ENCODE data around the gene EML1. TPM values are rescaled to one million over a fixed set of nuclear protein-coding genes. Genes with fewer than 3 reads are reported as not detected.

Gene EML1
- total and polyA plus RNA-seq, 7 experiments from 2014 or later: not detected

DNA sequence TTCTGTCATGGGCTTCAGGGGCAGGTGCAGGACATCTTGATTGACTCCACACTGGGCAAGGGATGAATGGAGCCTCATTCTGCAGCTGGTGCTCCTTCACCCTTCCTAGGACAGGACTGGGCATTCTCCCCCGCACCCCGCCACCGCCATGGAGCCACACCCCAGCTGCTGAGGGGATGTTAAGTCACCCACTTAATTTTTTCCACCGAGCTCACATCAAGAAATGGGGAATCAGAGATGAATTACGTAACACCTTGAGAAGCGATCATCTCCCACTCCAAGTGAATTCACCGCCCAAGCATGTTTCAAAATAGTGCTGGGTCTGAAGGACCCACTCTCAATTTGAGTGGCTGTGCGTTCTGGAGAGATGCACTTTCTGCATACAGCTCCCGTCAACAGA is 94.2 kb downstream of the EML1 start:
- intact Hi-C loops (cut with micrococcal nuclease): no loop called here
- no peak overlapping the region for H3K27ac ChIP-seq (ENCODE audit: low read depth, low read length)
- H3K4me1 Mint-ChIP-seq: no peaks in the 10 kb centered on the region
- H3K4me3 ChIP-seq (ENCODE audit: low read length): no peak overlapping the region
- no peaks in the 10 kb centered on the region for H3K9me3 ChIP-seq (ENCODE audit: control insufficient read depth in 2 of 3, low read length in 3 of 3)
- no peaks in the 10 kb centered on the region for H3K4me1 ChIP-seq (ENCODE audit: control insufficient read depth in 2 of 2, insufficient read depth in 2 of 2, low read length in 2 of 2)
- H3K36me3 ChIP-seq (ENCODE audit: control insufficient read depth in 2 of 3, insufficient read depth in 3 of 3, low read length in 3 of 3): no peaks in the 10 kb centered on the region
- no peaks in the 10 kb centered on the region for H3K27me3 ChIP-seq (ENCODE audit: control insufficient read depth in 2 of 2, insufficient read depth in 2 of 2, low read length in 2 of 2)
- DNase-seq (no peak), ATAC-seq (no peak)
- CTCF ChIA-PET: interaction anchor here (0.7 to 1.6 kb wide), 3 partner anchors 157 to 207 kb away, joined by 3 to 6 read pairs (median 3); no protein-coding TSS in a partner anchor
- peaks cover 0 to 10% (median 4%) of the 10 kb centered on the region in 5 donors for H3K27me3 Mint-ChIP-seq
- H3K27ac Mint-ChIP-seq: no peak overlapping the region
- no peaks in the 10 kb centered on the region for H3K36me3 Mint-ChIP-seq
- H3K9me3 Mint-ChIP-seq: peaks cover 0 to 2% (median 0%) of the 10 kb centered on the region in 11 donors
- POLR2A ChIA-PET: no interaction called here
- H3K4me3 Mint-ChIP-seq: no peak overlapping the region

DNA sequence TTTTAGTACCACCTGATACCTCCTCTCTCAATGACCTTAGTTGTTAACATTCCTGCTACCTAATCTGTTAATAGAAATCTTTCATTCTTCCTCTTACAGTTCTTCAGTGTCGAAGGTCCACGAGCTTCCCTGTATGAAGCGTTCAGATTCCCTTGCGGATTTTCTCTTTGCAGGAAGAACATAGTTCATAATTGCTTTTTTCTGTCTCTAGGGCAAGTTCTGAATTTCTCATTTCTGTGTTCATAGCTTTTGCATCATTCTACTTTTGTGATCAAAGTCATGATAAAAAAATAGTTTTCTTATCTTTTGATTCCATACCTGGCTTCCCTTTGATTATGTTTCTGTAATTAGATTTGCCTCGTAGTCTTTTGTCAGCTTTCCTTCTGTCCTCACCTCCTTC is 94.9 kb downstream of the EML1 start:
- H3K4me1 ChIP-seq (ENCODE audit: control insufficient read depth in 2 of 2, insufficient read depth in 2 of 2, low read length in 2 of 2): no peaks in the 10 kb centered on the region
- ATAC-seq (no peak), DNase-seq (no peak)
- Mint-ChIP-seq H3K4me1 (no peaks in the 10 kb centered on the region), H3K4me3 (no peak overlapping the region), H3K9me3 (peaks cover 0 to 2% (median 0%) of the 10 kb centered on the region in 11 donors), H3K36me3 (no peaks in the 10 kb centered on the region), H3K27me3 (peaks cover 3 to 10% (median 5%) of the 10 kb centered on the region in 5 donors), H3K27ac (no peak overlapping the region)
- H3K4me3 ChIP-seq (ENCODE audit: low read length): no peak overlapping the region
- no peaks in the 10 kb centered on the region for H3K27me3 ChIP-seq (ENCODE audit: control insufficient read depth in 2 of 2, insufficient read depth in 2 of 2, low read length in 2 of 2)
- no peak overlapping the region for H3K27ac ChIP-seq (ENCODE audit: low read depth, low read length)
- intact Hi-C loops (cut with micrococcal nuclease): no loop called here
- no peaks in the 10 kb centered on the region for H3K9me3 ChIP-seq (ENCODE audit: control insufficient read depth in 2 of 3, low read length in 3 of 3)
- ChIA-PET CTCF (interaction anchor here (0.7 to 1.6 kb wide), 3 partner anchors 158 to 208 kb away, joined by 3 to 6 read pairs (median 3); no protein-coding TSS in a partner anchor), POLR2A (no interaction called here)
- no peaks in the 10 kb centered on the region for H3K36me3 ChIP-seq (ENCODE audit: control insufficient read depth in 2 of 3, insufficient read depth in 3 of 3, low read length in 3 of 3)

DNA sequence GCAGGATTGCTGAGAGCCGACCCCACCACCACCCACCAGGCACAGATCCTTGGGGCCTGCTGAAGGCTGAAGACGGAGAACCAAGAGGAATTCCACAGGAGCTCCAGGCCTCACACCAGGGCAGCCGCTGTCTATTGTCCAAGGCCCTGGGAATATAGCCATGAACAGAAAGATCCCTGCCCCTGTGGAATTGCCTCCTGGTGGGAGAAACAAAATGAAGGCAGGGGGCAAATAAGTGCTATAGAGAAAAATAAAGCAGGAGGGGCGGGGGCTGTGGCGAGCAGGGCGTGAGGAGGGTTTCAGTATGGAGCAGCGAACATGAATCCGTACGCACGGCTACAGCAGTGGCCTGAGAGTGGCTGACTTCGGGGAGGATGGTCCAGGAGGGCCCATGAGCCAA is 96.1 kb downstream of the EML1 start:
- Histone ChIP-seq H3K4me3 (ENCODE audit: low read length) (no peak overlapping the region), H3K27me3 (ENCODE audit: control insufficient read depth in 2 of 2, insufficient read depth in 2 of 2, low read length in 2 of 2) (no peaks in the 10 kb centered on the region), H3K27ac (ENCODE audit: low read depth, low read length) (no peak overlapping the region), H3K9me3 (ENCODE audit: control insufficient read depth in 2 of 3, low read length in 3 of 3) (no peaks in the 10 kb centered on the region), H3K4me1 (ENCODE audit: control insufficient read depth in 2 of 2, insufficient read depth in 2 of 2, low read length in 2 of 2) (no peaks in the 10 kb centered on the region), H3K36me3 (ENCODE audit: control insufficient read depth in 2 of 3, insufficient read depth in 3 of 3, low read length in 3 of 3) (no peaks in the 10 kb centered on the region)
- ChIA-PET CTCF (interaction anchor here (1.6 kb wide), 1 partner anchor 159 kb away, joined by 6 read pairs; no protein-coding TSS in a partner anchor), POLR2A (no interaction called here)
- Mint-ChIP-seq H3K36me3 (no peaks in the 10 kb centered on the region), H3K27ac (peak overlapping the region in 1 of 9 donors; percentile 18), H3K9me3 (peaks cover 0 to 2% (median 0%) of the 10 kb centered on the region in 11 donors), H3K4me1 (no peaks in the 10 kb centered on the region), H3K27me3 (peaks cover 3 to 10% (median 6%) of the 10 kb centered on the region in 5 donors), H3K4me3 (no peak overlapping the region)
- no peak for DNase-seq
- ATAC-seq: no peak
- intact Hi-C loops (cut with micrococcal nuclease): no loop called here

DNA sequence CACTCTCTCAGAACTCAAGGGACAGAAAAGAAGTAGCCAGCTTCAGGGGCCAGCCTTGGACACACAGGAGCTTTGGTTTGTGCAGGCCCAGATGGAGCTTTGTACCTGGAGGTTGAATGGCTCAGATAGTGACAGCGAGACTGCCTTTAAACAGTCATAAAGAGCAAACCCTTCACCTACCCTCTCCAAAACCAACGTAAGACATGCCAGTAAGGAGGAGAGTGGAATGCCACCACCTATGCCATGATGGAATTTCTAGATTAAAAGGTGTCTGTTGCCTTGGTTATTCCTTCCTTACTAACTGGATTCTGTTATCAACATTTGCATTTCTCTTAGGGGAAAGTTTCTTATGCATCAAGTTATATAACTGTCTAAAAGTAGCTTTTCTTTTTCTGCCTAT is 98.1 kb downstream of the EML1 start:
- no peak overlapping the region for H3K27ac Mint-ChIP-seq
- H3K27me3 Mint-ChIP-seq: peaks cover 3 to 10% (median 7%) of the 10 kb centered on the region in 5 donors
- CTCF ChIA-PET: interaction anchor here (0.6 kb wide), 1 partner anchor 8 kb away, joined by 5 read pairs; no protein-coding TSS in a partner anchor
- DNase-seq (no peak), ATAC-seq (no peak)
- no peaks in the 10 kb centered on the region for H3K36me3 Mint-ChIP-seq
- Histone ChIP-seq H3K4me3 (ENCODE audit: low read length) (no peak overlapping the region), H3K27me3 (ENCODE audit: control insufficient read depth in 2 of 2, insufficient read depth in 2 of 2, low read length in 2 of 2) (no peaks in the 10 kb centered on the region), H3K4me1 (ENCODE audit: control insufficient read depth in 2 of 2, insufficient read depth in 2 of 2, low read length in 2 of 2) (no peaks in the 10 kb centered on the region), H3K36me3 (ENCODE audit: control insufficient read depth in 2 of 3, insufficient read depth in 3 of 3, low read length in 3 of 3) (no peaks in the 10 kb centered on the region), H3K27ac (ENCODE audit: low read depth, low read length) (no peak overlapping the region), H3K9me3 (ENCODE audit: control insufficient read depth in 2 of 3, low read length in 3 of 3) (no peaks in the 10 kb centered on the region)
- peaks cover 0 to 2% (median 0%) of the 10 kb centered on the region in 11 donors for H3K9me3 Mint-ChIP-seq
- intact Hi-C loops (cut with micrococcal nuclease): no loop called here
- no peaks in the 10 kb centered on the region for H3K4me1 Mint-ChIP-seq
- POLR2A ChIA-PET: no interaction called here
- no peak overlapping the region for H3K4me3 Mint-ChIP-seq

DNA sequence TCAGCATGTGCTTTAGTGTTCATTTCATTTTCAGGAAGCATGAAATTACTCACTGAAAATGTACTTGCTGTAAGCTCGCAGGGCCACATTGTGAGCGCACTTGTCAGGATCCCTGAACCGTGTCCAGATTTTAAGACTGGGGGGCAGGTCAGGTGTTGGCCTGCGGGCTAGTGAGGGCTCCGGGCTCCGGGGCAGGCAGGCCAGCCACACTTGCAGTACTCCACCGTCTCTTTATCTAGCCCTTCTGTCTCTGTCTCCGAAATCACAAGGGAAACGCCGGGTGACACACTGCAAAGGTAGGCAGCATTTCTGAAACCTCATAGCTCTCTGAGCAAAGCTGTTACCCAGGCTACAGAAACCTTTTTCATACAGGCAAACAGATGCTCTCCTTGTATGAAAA is 98.7 kb downstream of the EML1 start:
- ChIA-PET POLR2A (no interaction called here), CTCF (no interaction called here)
- Histone ChIP-seq H3K4me3 (ENCODE audit: low read length) (no peak overlapping the region), H3K36me3 (ENCODE audit: control insufficient read depth in 2 of 3, insufficient read depth in 3 of 3, low read length in 3 of 3) (no peaks in the 10 kb centered on the region), H3K4me1 (ENCODE audit: control insufficient read depth in 2 of 2, insufficient read depth in 2 of 2, low read length in 2 of 2) (no peaks in the 10 kb centered on the region), H3K27ac (ENCODE audit: low read depth, low read length) (no peak overlapping the region), H3K27me3 (ENCODE audit: control insufficient read depth in 2 of 2, insufficient read depth in 2 of 2, low read length in 2 of 2) (no peaks in the 10 kb centered on the region), H3K9me3 (ENCODE audit: control insufficient read depth in 2 of 3, low read length in 3 of 3) (no peaks in the 10 kb centered on the region)
- DNase-seq (no peak), ATAC-seq (no peak)
- peaks cover 0 to 10% (median 5%) of the 10 kb centered on the region in 5 donors for H3K27me3 Mint-ChIP-seq
- H3K36me3 Mint-ChIP-seq: no peaks in the 10 kb centered on the region
- H3K4me3 Mint-ChIP-seq: no peak overlapping the region
- no peak overlapping the region for H3K27ac Mint-ChIP-seq
- H3K9me3 Mint-ChIP-seq: peaks cover 0 to 2% (median 0%) of the 10 kb centered on the region in 11 donors
- no peaks in the 10 kb centered on the region for H3K4me1 Mint-ChIP-seq
- intact Hi-C loops (cut with micrococcal nuclease): no loop called here

DNA sequence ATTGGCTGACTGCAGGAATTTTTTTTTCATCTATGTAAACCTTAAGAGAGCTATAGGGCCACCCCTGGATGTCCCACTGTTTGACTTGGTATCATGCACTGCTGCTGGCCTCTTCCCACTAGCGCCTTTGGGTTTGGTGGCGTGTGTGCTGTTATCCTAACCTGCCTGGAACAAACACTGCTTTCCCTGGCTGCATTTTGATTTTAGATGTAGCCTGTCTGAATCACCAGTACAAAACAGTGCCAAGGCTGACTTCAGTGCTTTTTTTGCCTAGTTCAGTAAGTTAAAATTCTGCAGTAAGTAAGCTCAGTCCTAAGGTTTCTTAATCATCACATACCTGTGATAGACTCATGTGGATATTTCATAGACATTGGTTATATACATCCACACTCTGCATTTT is 99.2 kb downstream of the EML1 start:
- Mint-ChIP-seq H3K4me3 (no peak overlapping the region), H3K27ac (no peak overlapping the region), H3K36me3 (no peaks in the 10 kb centered on the region), H3K9me3 (no peaks in the 10 kb centered on the region), H3K4me1 (no peaks in the 10 kb centered on the region), H3K27me3 (peaks cover 0 to 13% (median 6%) of the 10 kb centered on the region in 5 donors)
- H3K4me3 ChIP-seq (ENCODE audit: low read length): no peak overlapping the region
- no peaks in the 10 kb centered on the region for H3K36me3 ChIP-seq (ENCODE audit: control insufficient read depth in 2 of 3, insufficient read depth in 3 of 3, low read length in 3 of 3)
- H3K9me3 ChIP-seq (ENCODE audit: control insufficient read depth in 2 of 3, low read length in 3 of 3): no peaks in the 10 kb centered on the region
- no peaks in the 10 kb centered on the region for H3K27me3 ChIP-seq (ENCODE audit: control insufficient read depth in 2 of 2, insufficient read depth in 2 of 2, low read length in 2 of 2)
- ChIA-PET POLR2A (no interaction called here), CTCF (no interaction called here)
- no peaks in the 10 kb centered on the region for H3K4me1 ChIP-seq (ENCODE audit: control insufficient read depth in 2 of 2, insufficient read depth in 2 of 2, low read length in 2 of 2)
- DNase-seq: no peak
- ATAC-seq: no peak
- no peak overlapping the region for H3K27ac ChIP-seq (ENCODE audit: low read depth, low read length)
- intact Hi-C loops (cut with micrococcal nuclease): no loop called here

DNA sequence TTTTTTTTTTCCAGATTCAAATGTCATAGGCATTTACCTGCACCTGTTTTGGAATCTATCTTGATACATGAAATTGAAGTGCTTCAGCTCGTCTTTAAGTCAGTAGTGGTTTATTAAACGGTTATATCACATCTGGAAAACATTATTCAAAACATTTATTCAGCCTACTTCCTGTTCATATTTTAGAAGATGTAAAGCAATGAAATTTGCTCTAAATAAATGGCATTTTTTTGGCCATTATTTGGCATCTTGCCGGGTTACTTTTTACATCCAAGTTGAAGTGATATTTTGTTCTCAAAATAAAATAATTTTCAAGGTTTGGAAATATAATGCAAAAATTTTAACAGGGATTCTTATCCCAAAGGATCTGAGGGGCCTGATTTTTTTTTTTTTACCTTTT is 103.1 kb downstream of the EML1 start:
- CTCF ChIA-PET: interaction anchor here (0.6 to 2.4 kb wide), 7 partner anchors 12 to 1140 kb away, joined by 3 to 7 read pairs (median 4); no protein-coding TSS in a partner anchor
- no peak overlapping the region for H3K4me3 Mint-ChIP-seq
- no peak overlapping the region for H3K4me3 ChIP-seq (ENCODE audit: low read length)
- ATAC-seq: no peak
- H3K27me3 Mint-ChIP-seq: peaks cover 0 to 16% (median 8%) of the 10 kb centered on the region in 5 donors
- intact Hi-C loops (cut with micrococcal nuclease): no loop called here
- no peak for DNase-seq
- H3K27ac Mint-ChIP-seq: no peak overlapping the region
- H3K27ac ChIP-seq (ENCODE audit: low read depth, low read length): no peak overlapping the region
- no peaks in the 10 kb centered on the region for H3K36me3 Mint-ChIP-seq
- POLR2A ChIA-PET: interaction anchor here (0.6 kb wide), 1 partner anchor 388 kb away, joined by 3 read pairs; no protein-coding TSS in a partner anchor
- no peaks in the 10 kb centered on the region for H3K9me3 ChIP-seq (ENCODE audit: control insufficient read depth in 2 of 3, low read length in 3 of 3)
- H3K36me3 ChIP-seq (ENCODE audit: control insufficient read depth in 2 of 3, insufficient read depth in 3 of 3, low read length in 3 of 3): no peaks in the 10 kb centered on the region
- H3K27me3 ChIP-seq (ENCODE audit: control insufficient read depth in 2 of 2, insufficient read depth in 2 of 2, low read length in 2 of 2): no peaks in the 10 kb centered on the region
- no peaks in the 10 kb centered on the region for H3K4me1 Mint-ChIP-seq
- no peaks in the 10 kb centered on the region for H3K4me1 ChIP-seq (ENCODE audit: control insufficient read depth in 2 of 2, insufficient read depth in 2 of 2, low read length in 2 of 2)
- H3K9me3 Mint-ChIP-seq: peaks cover 0 to 2% (median 0%) of the 10 kb centered on the region in 11 donors
